Stimulated activated CD8-positive, alpha-beta memory T cell treated with anti-CD3 and anti-CD28 coated beads, Interleukin-2, amount 100 ng/mL, for 1 hour (primary cell): ENCODE results near the gene ARHGAP31.
"Not testable (repeated sequence)": the region's sequence is repeated elsewhere in the genome, so short reads cannot be mapped to it uniquely, and the experiment has no call there.

Source experiments
- DNase-seq, 2 donors: peaks; one replicate each; pipeline ENCODE4 v3.0.0-alpha.2; 2020; ENCODE audit warnings: low read depth in 2 of 2

Gene ARHGAP31

GRCh38 chr3:119293871-119294695 lies at the start of gene ARHGAP31:
Gene ARHGAP31, plus strand, starts transcription at chr3:119294383. Its CDS starts 522 bp downstream, at chr3:119294905.
- peak; percentile 64 to 68 for DNase-seq

GRCh38 chr3:119245778-119246177 lies 48.4 kb upstream of the ARHGAP31 start:
- DNase-seq: no peak

- no peak for DNase-seq
Measured at GRCh38 chr3:119255214-119255613, 39.0 kb upstream of the ARHGAP31 start.

- DNase-seq: no peak
Measured at GRCh38 chr3:119257111-119257510, 37.1 kb upstream of the ARHGAP31 start.

- DNase-seq: no peak
Measured at GRCh38 chr3:119257654-119258410, 36.4 kb upstream of the ARHGAP31 start.

GRCh38 chr3:119258915-119259314 lies 35.3 kb upstream of the ARHGAP31 start:
- DNase-seq: no peak

- DNase-seq: no peak
Measured at GRCh38 chr3:119259821-119260220, 34.4 kb upstream of the ARHGAP31 start.

GRCh38 chr3:119261055-119261454 lies 33.1 kb upstream of the ARHGAP31 start:
- no peak for DNase-seq

- not testable (repeated sequence) for DNase-seq
Measured at GRCh38 chr3:119270212-119270611, 24.0 kb upstream of the ARHGAP31 start.

GRCh38 chr3:119276680-119277079 lies 17.5 kb upstream of the ARHGAP31 start:
- no peak for DNase-seq

- no peak for DNase-seq
Measured at GRCh38 chr3:119279101-119279554, 15.1 kb upstream of the ARHGAP31 start.

GRCh38 chr3:119279584-119280243 lies 14.5 kb upstream of the ARHGAP31 start:
- no peak for DNase-seq

GRCh38 chr3:119288669-119289403 lies 5.3 kb upstream of the ARHGAP31 start:
- DNase-seq: no peak

GRCh38 chr3:119289404-119289770 lies 4.8 kb upstream of the ARHGAP31 start:
- no peak for DNase-seq

GRCh38 chr3:119290613-119291012 lies 3.6 kb upstream of the ARHGAP31 start:
- DNase-seq: no peak

- DNase-seq: no peak
Measured at GRCh38 chr3:119291062-119291700, 3.0 kb upstream of the ARHGAP31 start.

- no peak for DNase-seq
Measured at GRCh38 chr3:119292666-119293065, 1.5 kb upstream of the ARHGAP31 start.

- DNase-seq: no peak
Measured at GRCh38 chr3:119293105-119293870, 895 bp upstream of the ARHGAP31 start.

GRCh38 chr3:119294696-119295671 lies 801 bp downstream of the ARHGAP31 start:
- peak; percentile 33 to 45 for DNase-seq
